A549 (cell line): ENCODE data around the gene FAM193A. TPM values are rescaled to one million over a fixed set of nuclear protein-coding genes. Genes with fewer than 3 reads are reported as not detected.

Experiments used
- ATAC-seq, 2 experiments: fragments of 200-7000 bp in 1 of 2; fragments of >200 bp in 1 of 2; cut with Nextera tagmentation in 1 of 2; cut with Tn5 transposase in 1 of 2; 3 replicates each; pipeline versions ENCODE4 v1.8.0 to v1.9.1; 2018 to 2020; ENCODE audit warnings: mild to moderate bottlenecking in 1 of 2, moderate library complexity in 1 of 2
- CTCF ChIA-PET: fragments of 300-600 bp; sonication (Branson Sonifier 250); formaldehyde crosslinking; extraction: SDS; loops from one replicate; lab custom pipeline; 2021; ENCODE audit warnings: antibody characterized with exemption, inconsistent platforms; lab: Yijun Ruan, JAX
- POLR2A ChIA-PET: fragments of 350-600 bp; formaldehyde crosslinking; extraction: SDS; loops from one replicate; lab custom pipeline; 2021; ENCODE audit warnings: antibody characterized with exemption, inconsistent platforms; lab: Yijun Ruan, JAX
- DNase-seq, 2 experiments: peaks; one replicate each; pipeline versions ENCODE4 v3.0.0 to v3.0.0-alpha.2; 2011 to 2016; ENCODE audit warnings: low read depth in 1 of 2, low spot score in 1 of 2
- FAIRE-seq: peaks from 2 replicates; lab custom pipeline; 2011; peaks lifted over from hg19 to GRCh38; lab: Jason Lieb, UNC
- H3K27ac ChIP-seq, 2 experiments: fragments of >200 bp; sonication (Bioruptor Twin); formaldehyde crosslinking; 3 replicates each; pipeline ENCODE4 v1.5.1; 2016 to 2017
- H3K4me1 ChIP-seq: fragments of >200 bp; sonication (Bioruptor Twin); formaldehyde crosslinking; 3 replicates; pipeline ENCODE4 v1.6.1; 2016
- H3K4me2 ChIP-seq: fragments of >200 bp; sonication (Bioruptor Twin); formaldehyde crosslinking; 3 replicates; pipeline ENCODE4 v1.6.1; 2016
- H3K4me3 ChIP-seq: fragments of >200 bp; sonication (Bioruptor Twin); formaldehyde crosslinking; 3 replicates; pipeline ENCODE4 v1.5.1; 2016
- H3K9me3 ChIP-seq: fragments of >200 bp; sonication (Bioruptor Twin); formaldehyde crosslinking; 3 replicates; pipeline ENCODE4 v1.6.1; 2016
- CBX2 ChIP-seq: fragments of 200-600 bp; sonication (generic); IDR thresholded peaks from 2 replicates; pipeline ENCODE4 v1.6.1; 2016; ENCODE audit warnings: low read depth, mild to moderate bottlenecking, borderline replicate concordance
- CBX8 ChIP-seq: fragments of 200-600 bp; sonication (generic); IDR thresholded peaks from 2 replicates; pipeline ENCODE4 v1.6.1; 2016
- CEBPB ChIP-seq, 2 experiments: fragments of >200 bp in 1 of 2; sonication (Bioruptor Twin) in 1 of 2; formaldehyde crosslinking in 1 of 2; IDR thresholded peaks; 2 replicates each; pipeline ENCODE4 v1.6.1; 2012 to 2016
- CHD4 ChIP-seq: fragments of 200-600 bp; sonication (generic); IDR thresholded peaks from 2 replicates; pipeline ENCODE4 v1.6.1; 2016; ENCODE audit warnings: antibody characterized with exemption, mild to moderate bottlenecking, borderline replicate concordance
- CTCF ChIP-seq: fragments of >200 bp; sonication (Bioruptor Twin); formaldehyde crosslinking; IDR thresholded peaks from 3 replicates; pipeline ENCODE4 v1.5.1; 2016
- E2F6 ChIP-seq: IDR thresholded peaks from 2 replicates; pipeline ENCODE4 v1.6.1; 2012; ENCODE audit warnings: low read depth, borderline replicate concordance
- ESRRA ChIP-seq: fragments of 150-350 bp; IDR thresholded peaks from 2 replicates; pipeline ENCODE4 v1.6.1; 2014; ENCODE audit warnings: mild to moderate bottlenecking, low read length, borderline replicate concordance
- FOSB ChIP-seq: fragments of 250-450 bp; sonication (Bioruptor Pico); IDR thresholded peaks from 2 replicates; pipeline ENCODE4 v1.5.0; 2020; ENCODE audit warnings: mild to moderate bottlenecking, moderate library complexity
- FOXS1 ChIP-seq: fragments of 250-450 bp; sonication (Bioruptor Pico); IDR thresholded peaks from 2 replicates; pipeline ENCODE4 v1.5.0; 2020; ENCODE audit warnings: mild to moderate bottlenecking, moderate library complexity
- HES2 ChIP-seq: fragments of >200 bp; sonication (Bioruptor Twin); formaldehyde crosslinking; IDR thresholded peaks from 2 replicates; pipeline ENCODE4 v1.6.1; 2016
- HOXA7 ChIP-seq: fragments of 250-450 bp; sonication (Bioruptor Pico); IDR thresholded peaks from 2 replicates; pipeline ENCODE4 v1.5.0; 2020; ENCODE audit warnings: mild to moderate bottlenecking, moderate library complexity
- JUNB ChIP-seq: fragments of >200 bp; sonication (Bioruptor Twin); formaldehyde crosslinking; IDR thresholded peaks from 2 replicates; pipeline ENCODE4 v1.6.1; 2016
- KDM5A ChIP-seq: fragments of 200-600 bp; sonication (generic); IDR thresholded peaks from 2 replicates; pipeline ENCODE4 v1.6.1; 2016; ENCODE audit warnings: antibody characterized with exemption, mild to moderate bottlenecking
- MAX ChIP-seq: IDR thresholded peaks from 2 replicates; pipeline ENCODE4 v1.6.1; 2012
- PHF8 ChIP-seq: fragments of 200-600 bp; sonication (generic); IDR thresholded peaks from 2 replicates; pipeline ENCODE4 v1.6.1; 2016; ENCODE audit warnings: low read depth, mild to moderate bottlenecking, antibody characterized with exemption, moderate library complexity, borderline replicate concordance
- RARB ChIP-seq: fragments of 250-450 bp; sonication (Bioruptor Pico); IDR thresholded peaks from 2 replicates; pipeline ENCODE4 v1.8.0; 2021; ENCODE audit warnings: mild to moderate bottlenecking, moderate library complexity
- RCOR1 ChIP-seq: fragments of 150-350 bp; IDR thresholded peaks from 2 replicates; pipeline ENCODE4 v1.6.1; 2014; ENCODE audit warnings: antibody characterized with exemption, low read length, low read depth
- RNF2 ChIP-seq: fragments of 200-600 bp; sonication (generic); IDR thresholded peaks from 2 replicates; pipeline ENCODE4 v1.6.1; 2016; ENCODE audit warnings: low read depth, mild to moderate bottlenecking, antibody characterized with exemption, moderate library complexity, borderline replicate concordance
- SMC3 ChIP-seq: fragments of >200 bp; sonication (Bioruptor Twin); formaldehyde crosslinking; IDR thresholded peaks from 3 replicates; pipeline ENCODE4 v1.6.1; 2018; ENCODE audit warnings: inconsistent platforms
- SREBF2 ChIP-seq: fragments of 450-650 bp; IDR thresholded peaks from 2 replicates; pipeline ENCODE4 v1.6.1; 2014; ENCODE audit warnings: mild to moderate bottlenecking, moderate library complexity
- TFCP2L1 ChIP-seq: fragments of 250-450 bp; sonication (Bioruptor Pico); IDR thresholded peaks from 2 replicates; pipeline ENCODE4 v1.5.0; 2021; ENCODE audit warnings: mild to moderate bottlenecking
- ZFP36 ChIP-seq: fragments of 450-650 bp; IDR thresholded peaks from 2 replicates; pipeline ENCODE4 v1.6.1; 2014; ENCODE audit warnings: borderline replicate concordance; ENCODE audit not compliant: partially characterized antibody
- ZNF302 ChIP-seq: fragments of 250-450 bp; sonication (Bioruptor Pico); IDR thresholded peaks from 2 replicates; pipeline ENCODE4 v1.9.0; 2021; ENCODE audit warnings: inconsistent platforms, mild to moderate bottlenecking, moderate library complexity
- WGBS: methylation state at CpG from one replicate; pipeline ENCODE4 v1.1.6; 2017; ENCODE audit errors: missing lambda C conversion rate; 5-methylcytosine and 5-hydroxymethylcytosine counted together
- polyA plus RNA-seq, 4 experiments: library from polyadenylated mRNA; depleted of rRNA in 3 of 4; stranded (reverse); fragments of >200 nt; fragmentation: RNase III in 1 of 4; extraction: RNeasy Plus Mini Kit Qiagen cat#74134 plus additional on column Dnase treatment in 1 of 4; gene quantifications; 2 replicates in 3 of 4; 3 replicates in 1 of 4; pipeline ENCODE4 v1.2.3, GENCODE V29; 2011 to 2017

Gene FAM193A
- polyA plus RNA-seq, 2 of the 4 experiments (the other 2 are of a cell fraction): 4.5 to 6.7 TPM

GRCh38 chr4:2648159-2648814 is 111.8 kb downstream of the FAM193A start:
- ChIA-PET POLR2A (no interaction called here), CTCF (no interaction called here)
- H3K4me2 ChIP-seq: no peak overlapping the region
- FAIRE-seq (no peak), ATAC-seq (no peak), DNase-seq (no peak)
- no peaks in the 10 kb centered on the region for H3K9me3 ChIP-seq
- no peak overlapping the region for H3K27ac ChIP-seq
- 94% methylated on average over 4 of the region's 9 CpGs for WGBS
- no peaks in the 10 kb centered on the region for H3K4me1 ChIP-seq
- TF ChIP-seq CEBPB (IDR thresholded peaks at IDR 0.05) (no peak), CBX8 (no peak), TFCP2L1 (CRISPR knock-in tag) (no peak)
- H3K4me3 ChIP-seq: no peak overlapping the region

GRCh38 chr4:2649604-2650114 is 113.2 kb downstream of the FAM193A start:
- Histone ChIP-seq H3K27ac (no peak overlapping the region), H3K4me2 (no peak overlapping the region), H3K4me3 (no peak overlapping the region), H3K4me1 (no peaks in the 10 kb centered on the region), H3K9me3 (no peaks in the 10 kb centered on the region)
- DNase-seq (no peak), FAIRE-seq (no peak), ATAC-seq (no peak)
- TF ChIP-seq RARB (CRISPR knock-in tag): no peak
- TF ChIP-seq CTCF: no peak
- no peak for TF ChIP-seq ESRRA
- no peak for TF ChIP-seq RNF2
- TF ChIP-seq ZNF302 (CRISPR knock-in tag): no peak
- no peak for TF ChIP-seq ZFP36
- no peak for TF ChIP-seq KDM5A
- TF ChIP-seq JUNB: no peak
- no peak for TF ChIP-seq FOSB (CRISPR knock-in tag)
- no peak for TF ChIP-seq HOXA7 (CRISPR knock-in tag)
- no peak for TF ChIP-seq CHD4
- no peak for TF ChIP-seq HES2
- TF ChIP-seq FOXS1 (CRISPR knock-in tag): no peak
- CTCF ChIA-PET: no interaction called here
- 94% methylated on average over 5 of the region's 5 CpGs for WGBS
- POLR2A ChIA-PET: no interaction called here

GRCh38 chr4:2650276-2650675 is 113.8 kb downstream of the FAM193A start:
- 92% methylated on average over 13 of the region's 13 CpGs for WGBS
- ATAC-seq (no peak), DNase-seq (no peak), FAIRE-seq (no peak)
- ChIA-PET POLR2A (no interaction called here), CTCF (no interaction called here)
- Histone ChIP-seq H3K9me3 (no peaks in the 10 kb centered on the region), H3K4me2 (no peak overlapping the region), H3K4me3 (no peak overlapping the region), H3K27ac (no peak overlapping the region), H3K4me1 (no peaks in the 10 kb centered on the region)
- no peak for TF ChIP-seq E2F6
- TF ChIP-seq SMC3: no peak
- TF ChIP-seq SREBF2: no peak
- no peak for TF ChIP-seq CBX2
- no peak for TF ChIP-seq PHF8
- TF ChIP-seq CBX8: no peak
- TF ChIP-seq MAX: no peak
- TF ChIP-seq RCOR1: no peak
- no peak for TF ChIP-seq TFCP2L1 (CRISPR knock-in tag)
